HepG2 (cell line): ENCODE data around the gene FNDC7. TPM values are rescaled to one million over a fixed set of nuclear protein-coding genes. Genes with fewer than 3 reads are reported as not detected.
A peak's percentile ranks its signal among the peaks of the same experiment; 100 is the strongest.

Experiments used
- ARNT2 ChIP-seq: sonication (generic); formaldehyde crosslinking; IDR thresholded peaks from 2 replicates; pipeline ENCODE4 v1.8.0; 2022; ENCODE audit warnings: mild to moderate bottlenecking, low read depth, missing genetic modification reagents, moderate library complexity
- FOXM1 ChIP-seq: sonication (generic); formaldehyde crosslinking; IDR thresholded peaks from 2 replicates; pipeline ENCODE4 v1.5.0; 2020; ENCODE audit warnings: missing genetic modification reagents
- MIER3 ChIP-seq: IDR thresholded peaks from 2 replicates; pipeline ENCODE4 v1.6.1; 2016; ENCODE audit warnings: missing compliant biosample characterization, borderline replicate concordance
- NCOR1 ChIP-seq: fragments of 200-600 bp; sonication (generic); IDR thresholded peaks from 2 replicates; pipeline ENCODE4 v1.7.0; 2017; ENCODE audit warnings: antibody characterized with exemption, low read length, borderline replicate concordance
- RORA ChIP-seq: sonication (generic); formaldehyde crosslinking; IDR thresholded peaks from 2 replicates; pipeline ENCODE4 v1.5.0; 2020; ENCODE audit warnings: mild to moderate bottlenecking, missing genetic modification reagents, moderate library complexity
- SMAD1 ChIP-seq: sonication (generic); formaldehyde crosslinking; IDR thresholded peaks from 2 replicates; pipeline ENCODE4 v1.4.0; 2020; ENCODE audit warnings: missing genetic modification reagents, low read depth, mild to moderate bottlenecking, borderline replicate concordance
- SP4 ChIP-seq: sonication (generic); formaldehyde crosslinking; IDR thresholded peaks from 2 replicates; pipeline ENCODE4 v1.8.1; 2023; ENCODE audit warnings: mild to moderate bottlenecking, missing genetic modification reagents
- SRF ChIP-seq: IDR thresholded peaks from 2 replicates; pipeline ENCODE4 v1.6.1; 2011; ENCODE audit warnings: mild to moderate bottlenecking, low read depth, low read length, moderate library complexity
- TSC22D2 ChIP-seq: sonication (generic); formaldehyde crosslinking; IDR thresholded peaks from 2 replicates; pipeline ENCODE4 v1.5.1; 2020; ENCODE audit warnings: missing genetic modification reagents, mild to moderate bottlenecking, borderline replicate concordance
- ZNF232 ChIP-seq: sonication (generic); formaldehyde crosslinking; IDR thresholded peaks from 2 replicates; pipeline ENCODE4 v1.4.0; 2020; ENCODE audit warnings: missing genetic modification reagents, borderline replicate concordance
- ZNF589 ChIP-seq: sonication (generic); formaldehyde crosslinking; conservative IDR thresholded peaks from 2 replicates; pipeline ENCODE4 v1.8.0; 2022; ENCODE audit warnings: mild to moderate bottlenecking, moderate library complexity, missing genetic modification reagents
- ZNF709 ChIP-seq: sonication (generic); formaldehyde crosslinking; IDR thresholded peaks from 2 replicates; pipeline ENCODE4 v1.5.0; 2020; ENCODE audit warnings: mild to moderate bottlenecking, missing genetic modification reagents
- ZNF768 ChIP-seq: sonication (generic); formaldehyde crosslinking; IDR thresholded peaks from 2 replicates; pipeline ENCODE4 v1.4.0; 2020; ENCODE audit warnings: missing genetic modification reagents
- polyA plus RNA-seq, 8 experiments: library from polyadenylated mRNA; depleted of rRNA in 3 of 8; stranded (reverse) in 7 of 8; unstranded in 1 of 8; fragments of >200 nt; fragmentation: Illumina TruSeq in 4 of 8; extraction: Trizol in 4 of 8; gene quantifications; 2 replicates each; pipeline versions ENCODE4 v1.2.1 to v1.2.3, GENCODE V29; 2011 to 2016; ENCODE audit warnings: low read depth in 4 of 8, missing spikeins in 1 of 8, mixed read lengths in 1 of 8; ENCODE audit not compliant: insufficient read depth in 1 of 8
- total RNA-seq, 5 experiments: library from RNA; depleted of rRNA; stranded (reverse); fragments of >200 nt; fragmentation: Illumina TruSeq; extraction: Trizol; gene quantifications; 2 replicates each; pipeline ENCODE4 v1.2.3, GENCODE V29; 2016; ENCODE audit warnings: low read depth in 1 of 5
- TF ChIP-seq, protein P1 (sequence below): sonication (generic); formaldehyde crosslinking; IDR thresholded peaks from 2 replicates; pipeline ENCODE4 v1.5.0; 2020; ENCODE audit warnings: mild to moderate bottlenecking, missing genetic modification reagents, borderline replicate concordance
- TF ChIP-seq, protein P2 (sequence below): sonication (generic); formaldehyde crosslinking; IDR thresholded peaks from 2 replicates; pipeline ENCODE4 v1.5.0; 2020; ENCODE audit warnings: missing genetic modification reagents
- TF ChIP-seq, protein P3 (sequence below): sonication (generic); formaldehyde crosslinking; IDR thresholded peaks from 2 replicates; pipeline ENCODE4 v1.4.0; 2020; ENCODE audit warnings: mild to moderate bottlenecking, missing genetic modification reagents
- TF ChIP-seq, protein P4 (sequence below): sonication (generic); formaldehyde crosslinking; IDR thresholded peaks from 2 replicates; pipeline ENCODE4 v1.4.0; 2020; ENCODE audit warnings: missing genetic modification reagents
- TF ChIP-seq, protein P5 (sequence below): sonication (generic); formaldehyde crosslinking; IDR thresholded peaks from 2 replicates; pipeline ENCODE4 v1.4.0; 2020; ENCODE audit warnings: mild to moderate bottlenecking, missing genetic modification reagents

The FNDC7 gene
- total and polyA plus RNA-seq, 2 of the 13 experiments (the other 11 are each of a cell fraction or from before 2014, with no cell fraction given): 0.03 TPM; not detected in 1

DNA sequence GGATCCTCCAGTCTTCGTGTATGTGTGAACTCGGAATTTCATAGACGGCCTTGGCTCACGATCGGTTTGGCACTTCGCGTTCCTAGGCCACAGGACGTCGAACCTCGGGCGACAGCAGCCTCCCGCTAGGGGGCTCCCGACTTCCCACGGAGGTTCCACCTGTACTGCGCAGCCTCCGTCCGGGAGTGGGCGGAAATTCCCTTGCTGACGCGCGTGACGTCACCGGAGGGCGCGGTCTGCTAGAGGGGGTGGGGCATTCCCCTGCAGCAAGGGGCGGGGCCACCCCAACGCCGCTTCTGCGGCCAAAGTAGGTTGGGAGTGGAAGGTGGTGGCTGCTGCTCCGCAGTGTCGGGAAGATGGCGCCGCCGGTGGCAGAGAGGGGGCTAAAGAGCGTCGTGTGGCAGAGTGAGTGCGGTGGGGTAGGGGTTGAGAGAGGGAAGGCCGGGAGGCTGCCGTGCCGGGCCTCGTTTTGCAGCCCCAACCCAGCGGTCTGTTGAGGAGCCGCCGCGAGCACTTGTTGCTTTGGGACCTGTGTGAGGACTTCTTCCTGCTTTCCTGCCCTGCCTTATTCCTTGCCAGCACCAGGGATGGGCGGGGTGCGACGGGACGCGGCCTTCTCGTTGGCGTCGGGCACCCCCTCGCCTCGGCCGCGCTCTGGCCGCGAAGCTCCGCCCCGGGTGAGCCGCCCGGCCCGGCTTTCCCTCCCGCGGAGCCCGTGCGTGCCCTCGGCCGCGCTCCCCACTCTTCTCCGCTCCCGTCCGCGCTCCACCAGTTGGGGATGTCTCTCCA, 33.9 kb downstream of the FNDC7 start, which contains the start of gene STXBP3 (continued):
- TF ChIP-seq ZNF232 (CRISPR knock-in tag): no peak
- TF ChIP-seq MIER3: peak; percentile 84; the same call in 1 of the 2 replicates
- TF ChIP-seq, protein P1, sequence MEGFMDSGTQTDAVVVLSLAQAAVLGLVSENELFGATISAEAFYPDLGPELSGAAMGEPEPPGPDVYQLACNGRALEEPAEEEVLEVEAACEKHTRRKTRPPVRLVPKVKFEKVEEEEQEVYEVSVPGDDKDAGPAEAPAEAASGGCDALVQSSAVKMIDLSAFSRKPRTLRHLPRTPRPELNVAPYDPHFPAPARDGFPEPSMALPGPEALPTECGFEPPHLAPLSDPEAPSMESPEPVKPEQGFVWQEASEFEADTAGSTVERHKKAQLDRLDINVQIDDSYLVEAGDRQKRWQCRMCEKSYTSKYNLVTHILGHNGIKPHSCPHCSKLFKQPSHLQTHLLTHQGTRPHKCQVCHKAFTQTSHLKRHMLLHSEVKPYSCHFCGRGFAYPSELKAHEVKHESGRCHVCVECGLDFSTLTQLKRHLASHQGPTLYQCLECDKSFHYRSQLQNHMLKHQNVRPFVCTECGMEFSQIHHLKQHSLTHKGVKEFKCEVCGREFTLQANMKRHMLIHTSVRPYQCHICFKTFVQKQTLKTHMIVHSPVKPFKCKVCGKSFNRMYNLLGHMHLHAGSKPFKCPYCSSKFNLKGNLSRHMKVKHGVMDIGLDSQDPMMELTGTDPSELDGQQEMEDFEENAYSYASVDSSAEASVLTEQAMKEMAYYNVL (CRISPR knock-in tag): no peak
- no peak for TF ChIP-seq NCOR1
- TF ChIP-seq RORA (CRISPR knock-in tag): no peak
- TF ChIP-seq SP4 (CRISPR knock-in tag): peak; percentile 84
- TF ChIP-seq, protein P2, sequence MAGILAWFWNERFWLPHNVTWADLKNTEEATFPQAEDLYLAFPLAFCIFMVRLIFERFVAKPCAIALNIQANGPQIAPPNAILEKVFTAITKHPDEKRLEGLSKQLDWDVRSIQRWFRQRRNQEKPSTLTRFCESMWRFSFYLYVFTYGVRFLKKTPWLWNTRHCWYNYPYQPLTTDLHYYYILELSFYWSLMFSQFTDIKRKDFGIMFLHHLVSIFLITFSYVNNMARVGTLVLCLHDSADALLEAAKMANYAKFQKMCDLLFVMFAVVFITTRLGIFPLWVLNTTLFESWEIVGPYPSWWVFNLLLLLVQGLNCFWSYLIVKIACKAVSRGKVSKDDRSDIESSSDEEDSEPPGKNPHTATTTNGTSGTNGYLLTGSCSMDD (CRISPR knock-in tag): 0 out of 2 replicates have a peak, but pooled peaks have one; percentile 47
- peak; percentile 52; the same call in 1 of the 2 replicates for TF ChIP-seq ZNF768 (CRISPR knock-in tag)
- TF ChIP-seq ZNF709 (CRISPR knock-in tag): no peak
- no peak for TF ChIP-seq SRF
- no peak for TF ChIP-seq ARNT2
- no peak for TF ChIP-seq SMAD1
- TF ChIP-seq FOXM1 (CRISPR knock-in tag): no peak
- TF ChIP-seq, protein P3, sequence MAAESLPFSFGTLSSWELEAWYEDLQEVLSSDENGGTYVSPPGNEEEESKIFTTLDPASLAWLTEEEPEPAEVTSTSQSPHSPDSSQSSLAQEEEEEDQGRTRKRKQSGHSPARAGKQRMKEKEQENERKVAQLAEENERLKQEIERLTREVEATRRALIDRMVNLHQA (CRISPR knock-in tag): no peak
- TF ChIP-seq ZNF589 (CRISPR knock-in tag): no peak
- TF ChIP-seq, protein P4, sequence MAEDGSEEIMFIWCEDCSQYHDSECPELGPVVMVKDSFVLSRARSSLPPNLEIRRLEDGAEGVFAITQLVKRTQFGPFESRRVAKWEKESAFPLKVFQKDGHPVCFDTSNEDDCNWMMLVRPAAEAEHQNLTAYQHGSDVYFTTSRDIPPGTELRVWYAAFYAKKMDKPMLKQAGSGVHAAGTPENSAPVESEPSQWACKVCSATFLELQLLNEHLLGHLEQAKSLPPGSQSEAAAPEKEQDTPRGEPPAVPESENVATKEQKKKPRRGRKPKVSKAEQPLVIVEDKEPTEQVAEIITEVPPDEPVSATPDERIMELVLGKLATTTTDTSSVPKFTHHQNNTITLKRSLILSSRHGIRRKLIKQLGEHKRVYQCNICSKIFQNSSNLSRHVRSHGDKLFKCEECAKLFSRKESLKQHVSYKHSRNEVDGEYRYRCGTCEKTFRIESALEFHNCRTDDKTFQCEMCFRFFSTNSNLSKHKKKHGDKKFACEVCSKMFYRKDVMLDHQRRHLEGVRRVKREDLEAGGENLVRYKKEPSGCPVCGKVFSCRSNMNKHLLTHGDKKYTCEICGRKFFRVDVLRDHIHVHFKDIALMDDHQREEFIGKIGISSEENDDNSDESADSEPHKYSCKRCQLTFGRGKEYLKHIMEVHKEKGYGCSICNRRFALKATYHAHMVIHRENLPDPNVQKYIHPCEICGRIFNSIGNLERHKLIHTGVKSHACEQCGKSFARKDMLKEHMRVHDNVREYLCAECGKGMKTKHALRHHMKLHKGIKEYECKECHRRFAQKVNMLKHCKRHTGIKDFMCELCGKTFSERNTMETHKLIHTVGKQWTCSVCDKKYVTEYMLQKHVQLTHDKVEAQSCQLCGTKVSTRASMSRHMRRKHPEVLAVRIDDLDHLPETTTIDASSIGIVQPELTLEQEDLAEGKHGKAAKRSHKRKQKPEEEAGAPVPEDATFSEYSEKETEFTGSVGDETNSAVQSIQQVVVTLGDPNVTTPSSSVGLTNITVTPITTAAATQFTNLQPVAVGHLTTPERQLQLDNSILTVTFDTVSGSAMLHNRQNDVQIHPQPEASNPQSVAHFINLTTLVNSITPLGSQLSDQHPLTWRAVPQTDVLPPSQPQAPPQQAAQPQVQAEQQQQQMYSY (CRISPR knock-in tag): no peak; the same call in 1 of the 2 replicates
- TF ChIP-seq, protein P5, sequence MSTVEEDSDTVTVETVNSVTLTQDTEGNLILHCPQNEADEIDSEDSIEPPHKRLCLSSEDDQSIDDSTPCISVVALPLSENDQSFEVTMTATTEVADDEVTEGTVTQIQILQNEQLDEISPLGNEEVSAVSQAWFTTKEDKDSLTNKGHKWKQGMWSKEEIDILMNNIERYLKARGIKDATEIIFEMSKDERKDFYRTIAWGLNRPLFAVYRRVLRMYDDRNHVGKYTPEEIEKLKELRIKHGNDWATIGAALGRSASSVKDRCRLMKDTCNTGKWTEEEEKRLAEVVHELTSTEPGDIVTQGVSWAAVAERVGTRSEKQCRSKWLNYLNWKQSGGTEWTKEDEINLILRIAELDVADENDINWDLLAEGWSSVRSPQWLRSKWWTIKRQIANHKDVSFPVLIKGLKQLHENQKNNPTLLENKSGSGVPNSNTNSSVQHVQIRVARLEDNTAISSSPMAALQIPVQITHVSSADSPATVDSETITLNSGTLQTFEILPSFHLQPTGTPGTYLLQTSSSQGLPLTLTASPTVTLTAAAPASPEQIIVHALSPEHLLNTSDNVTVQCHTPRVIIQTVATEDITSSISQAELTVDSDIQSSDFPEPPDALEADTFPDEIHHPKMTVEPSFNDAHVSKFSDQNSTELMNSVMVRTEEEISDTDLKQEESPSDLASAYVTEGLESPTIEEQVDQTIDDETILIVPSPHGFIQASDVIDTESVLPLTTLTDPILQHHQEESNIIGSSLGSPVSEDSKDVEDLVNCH (CRISPR knock-in tag): 0 out of 2 replicates have a peak, but pooled peaks have one; percentile 47
- TF ChIP-seq TSC22D2: peak; percentile 54
